ENCODE results near the gene OR5M8. TPM values are rescaled to one million over a fixed set of nuclear protein-coding genes. Genes with fewer than 3 reads are reported as not detected.

OR5M8 gene
- total RNA-seq, 1 experiment from 2014 or later, result not detected

DNA sequence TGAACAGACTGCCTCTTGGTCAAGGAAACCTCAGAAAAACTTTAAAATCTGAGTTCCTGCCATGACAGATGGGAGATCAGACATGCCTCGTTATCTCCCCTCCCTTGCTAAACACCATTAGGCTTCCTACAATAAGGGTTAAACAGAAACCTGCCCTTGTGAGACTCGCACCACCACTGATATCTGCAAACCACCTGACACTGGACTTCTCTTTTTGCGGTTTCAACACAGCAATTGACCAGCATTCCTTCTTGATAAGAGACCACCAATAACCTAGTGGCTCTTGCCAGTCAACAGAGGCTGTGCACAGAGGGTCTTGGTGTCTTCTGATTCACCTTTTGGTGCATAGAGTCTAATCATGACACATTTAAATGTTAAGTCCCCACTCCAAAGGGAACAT, 4.4 kb downstream of the OR5M8 start:
- no peaks in the 10 kb centered on the region for H3K9me2 ChIP-seq (replicated peaks; ENCODE audit: insufficient read depth, low read length)
- H2AFZ ChIP-seq (ENCODE audit: low read length), result no peak overlapping the region
- DNase-seq, result no peak
- no peaks in the 10 kb centered on the region for H3K4me1 ChIP-seq (ENCODE audit: low read length)
- no peak overlapping the region for H3K4me3 ChIP-seq (ENCODE audit: low read length)
- H3K27ac ChIP-seq (ENCODE audit: low read length), result no peak overlapping the region
- H3K9ac ChIP-seq (ENCODE audit: low read length), result no peak overlapping the region
- H4K20me1 ChIP-seq (ENCODE audit: insufficient read depth, low read depth, low read length), result no peaks in the 10 kb centered on the region
- H3K36me3 ChIP-seq (ENCODE audit: insufficient read depth, low read length), result no peaks in the 10 kb centered on the region
- H3K9me3 ChIP-seq (ENCODE audit: low read length), result peaks cover 5% of the 10 kb centered on the region; the same call in 1 of the 2 replicates
- no peaks in the 10 kb centered on the region for H3K79me2 ChIP-seq (ENCODE audit: low read length)
- no peak overlapping the region for H3K4me2 ChIP-seq (ENCODE audit: low read depth, low read length, poor library complexity, severe bottlenecking)
- no peaks in the 10 kb centered on the region for H3K27me3 ChIP-seq (ENCODE audit: low read length)

- no peak overlapping the region for H3K4me2 ChIP-seq (ENCODE audit: low read depth, low read length, poor library complexity, severe bottlenecking)
- H3K27ac ChIP-seq (ENCODE audit: low read length), result no peak overlapping the region
- H3K27me3 ChIP-seq (ENCODE audit: low read length), result no peaks in the 10 kb centered on the region
- H3K9me3 ChIP-seq (ENCODE audit: low read length), result peaks cover 7% of the 10 kb centered on the region; the same call in 1 of the 2 replicates
- no peak overlapping the region for H2AFZ ChIP-seq (ENCODE audit: low read length)
- H3K4me1 ChIP-seq (ENCODE audit: low read length), result no peaks in the 10 kb centered on the region
- no peaks in the 10 kb centered on the region; the same call in 1 of the 2 replicates for H3K9me2 ChIP-seq (replicated peaks; ENCODE audit: insufficient read depth, low read length)
- no peak overlapping the region for H3K9ac ChIP-seq (ENCODE audit: low read length)
- no peaks in the 10 kb centered on the region for H3K79me2 ChIP-seq (ENCODE audit: low read length)
- no peak overlapping the region for H3K4me3 ChIP-seq (ENCODE audit: low read length)
- no peaks in the 10 kb centered on the region for H4K20me1 ChIP-seq (ENCODE audit: insufficient read depth, low read depth, low read length)
- H3K36me3 ChIP-seq (ENCODE audit: insufficient read depth, low read length), result no peaks in the 10 kb centered on the region
- DNase-seq, result no peak
These were observed 16.4 kb downstream of the OR5M8 start for GRCh38 chr11:56474729-56475235.

DNA sequence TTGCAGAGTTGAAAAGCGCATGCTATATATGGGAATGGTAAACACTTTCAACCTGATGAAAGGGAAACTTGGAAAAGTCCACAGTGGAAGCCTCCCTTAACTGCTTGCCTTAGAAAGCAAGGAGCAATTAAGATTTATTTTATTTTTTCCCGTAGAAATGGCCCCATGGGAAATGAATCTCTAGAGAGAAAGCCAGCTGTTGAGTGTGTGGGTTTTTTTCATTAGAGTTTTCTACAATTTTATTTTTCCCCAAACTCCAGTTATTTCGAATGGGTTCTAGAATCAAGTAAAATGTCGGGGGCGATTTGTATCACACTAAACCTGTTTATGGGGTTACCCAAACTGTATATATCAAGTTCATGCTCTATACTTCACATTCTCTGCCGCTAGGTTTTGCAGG, 17.9 kb downstream of the OR5M8 start, which contains the start of gene OR5M3:
Gene OR5M3 (minus strand): TSS at position 101 of the 400 bp plus-strand sequence. CDS start 2,855 bp downstream, outside the sequence.
- peaks cover 4% of the 10 kb centered on the region; the same call in 1 of the 2 replicates for H3K9me3 ChIP-seq (ENCODE audit: low read length)

GRCh38 chr11:56457076-56457475, 34.1 kb downstream of the OR5M8 start:
- no peaks in the 10 kb centered on the region for H3K9me2 ChIP-seq (replicated peaks; ENCODE audit: insufficient read depth, low read length)
- no peak for DNase-seq
- H3K4me3 ChIP-seq (ENCODE audit: low read length), result no peak overlapping the region
- H3K27me3 ChIP-seq (ENCODE audit: low read length), result no peaks in the 10 kb centered on the region
- H3K9me3 ChIP-seq (ENCODE audit: low read length), result peaks cover 15% of the 10 kb centered on the region; the same call in 1 of the 2 replicates
- H3K79me2 ChIP-seq (ENCODE audit: low read length), result no peaks in the 10 kb centered on the region
- H3K4me1 ChIP-seq (ENCODE audit: low read length), result no peaks in the 10 kb centered on the region
- no peaks in the 10 kb centered on the region for H3K36me3 ChIP-seq (ENCODE audit: insufficient read depth, low read length)
- H3K27ac ChIP-seq (ENCODE audit: low read length), result no peak overlapping the region
- H3K9ac ChIP-seq (ENCODE audit: low read length), result no peak overlapping the region
- no peak overlapping the region for H3K4me2 ChIP-seq (ENCODE audit: low read depth, low read length, poor library complexity, severe bottlenecking)
- no peaks in the 10 kb centered on the region for H4K20me1 ChIP-seq (ENCODE audit: insufficient read depth, low read depth, low read length)
- no peak overlapping the region for H2AFZ ChIP-seq (ENCODE audit: low read length)

More for the DNA sequence above, 17.9 kb downstream of the OR5M8 start, which contains the start of gene OR5M3:
- no peak for DNase-seq
- no peaks in the 10 kb centered on the region for H4K20me1 ChIP-seq (ENCODE audit: insufficient read depth, low read depth, low read length)
- no peak within 1 kb of the TSS for H3K9ac ChIP-seq (ENCODE audit: low read length)
- H3K27me3 ChIP-seq (ENCODE audit: low read length), result no peaks in the 10 kb centered on the region
- no peaks in the 10 kb centered on the region for H3K79me2 ChIP-seq (ENCODE audit: low read length)
- no peaks in the 10 kb centered on the region for H3K4me1 ChIP-seq (ENCODE audit: low read length)
- H3K4me2 ChIP-seq (ENCODE audit: low read depth, low read length, poor library complexity, severe bottlenecking), result no peak within 1 kb of the TSS
- H2AFZ ChIP-seq (ENCODE audit: low read length), result no peak within 1 kb of the TSS
- no peak within 1 kb of the TSS for H3K27ac ChIP-seq (ENCODE audit: low read length)
- no peak within 1 kb of the TSS for H3K4me3 ChIP-seq (ENCODE audit: low read length)
- no peaks in the 10 kb centered on the region for H3K36me3 ChIP-seq (ENCODE audit: insufficient read depth, low read length)
- no peaks in the 10 kb centered on the region; the same call in 1 of the 2 replicates for H3K9me2 ChIP-seq (replicated peaks; ENCODE audit: insufficient read depth, low read length)

- Histone ChIP-seq H3K4me3 (ENCODE audit: low read length) (no peak overlapping the region), H3K9ac (ENCODE audit: low read length) (no peak overlapping the region), H3K79me2 (ENCODE audit: low read length) (no peaks in the 10 kb centered on the region), H3K4me1 (ENCODE audit: low read length) (no peaks in the 10 kb centered on the region), H3K27me3 (ENCODE audit: low read length) (no peaks in the 10 kb centered on the region), H3K9me2 (replicated peaks; ENCODE audit: insufficient read depth, low read length) (no peaks in the 10 kb centered on the region), H3K27ac (ENCODE audit: low read length) (no peak overlapping the region), H3K4me2 (ENCODE audit: low read depth, low read length, poor library complexity, severe bottlenecking) (no peak overlapping the region), H3K36me3 (ENCODE audit: insufficient read depth, low read length) (no peaks in the 10 kb centered on the region), H4K20me1 (ENCODE audit: insufficient read depth, low read depth, low read length) (no peaks in the 10 kb centered on the region), H2AFZ (ENCODE audit: low read length) (no peak overlapping the region), H3K9me3 (ENCODE audit: low read length) (peaks cover 20% of the 10 kb centered on the region; the same call in 1 of the 2 replicates)
- DNase-seq, result no peak
These were observed 37.6 kb downstream of the OR5M8 start for GRCh38 chr11:56453521-56453920.

Other genes with a start within 250 kb of the OR5M8 start
- gene OR5T3, start 239.1 kb downstream of the OR5M8 start, total RNA-seq (2014; rRNA removed; shearing (Covaris generic); ENCODE audit: low replicate concordance), result not detected in 2 replicates
- not detected in 2 replicates for gene OR5T1, start 217.2 kb downstream of the OR5M8 start, total RNA-seq (2014; rRNA removed; shearing (Covaris generic); ENCODE audit: low replicate concordance)
- gene OR8H1, start 199.1 kb downstream of the OR5M8 start, total RNA-seq (2014; rRNA removed; shearing (Covaris generic); ENCODE audit: low replicate concordance), result not detected in 2 replicates
- gene OR8K3, start 176.2 kb downstream of the OR5M8 start, total RNA-seq (2014; rRNA removed; shearing (Covaris generic); ENCODE audit: low replicate concordance), result not detected in 2 replicates
- gene OR8K1, start 145.3 kb downstream of the OR5M8 start, total RNA-seq (2014; rRNA removed; shearing (Covaris generic); ENCODE audit: low replicate concordance), result not detected in 2 replicates
- not detected in 2 replicates for gene OR8J1, start 137.1 kb downstream of the OR5M8 start, total RNA-seq (2014; rRNA removed; shearing (Covaris generic); ENCODE audit: low replicate concordance)
- not detected in 2 replicates for gene OR8U1, start 115.7 kb downstream of the OR5M8 start, total RNA-seq (2014; rRNA removed; shearing (Covaris generic); ENCODE audit: low replicate concordance)
- not detected in 2 replicates for gene OR5AL1, start 78.7 kb downstream of the OR5M8 start, total RNA-seq (2014; rRNA removed; shearing (Covaris generic); ENCODE audit: low replicate concordance)
- not detected in 2 replicates for gene OR5M3, start 18.0 kb downstream of the OR5M8 start, total RNA-seq (2014; rRNA removed; shearing (Covaris generic); ENCODE audit: low replicate concordance)
- not detected in 2 replicates for gene OR5M11, start 51.9 kb upstream of the OR5M8 start, total RNA-seq (2014; rRNA removed; shearing (Covaris generic); ENCODE audit: low replicate concordance)
- not detected in 2 replicates for gene OR5M10, start 86.4 kb upstream of the OR5M8 start, total RNA-seq (2014; rRNA removed; shearing (Covaris generic); ENCODE audit: low replicate concordance)
- gene OR5M1, start 123.5 kb upstream of the OR5M8 start, total RNA-seq (2014; rRNA removed; shearing (Covaris generic); ENCODE audit: low replicate concordance), result not detected in 2 replicates
- gene OR5AP2, start 151.1 kb upstream of the OR5M8 start, total RNA-seq (2014; rRNA removed; shearing (Covaris generic); ENCODE audit: low replicate concordance), result not detected in 2 replicates
- not detected in 2 replicates for gene OR5AR1, start 172.3 kb upstream of the OR5M8 start, total RNA-seq (2014; rRNA removed; shearing (Covaris generic); ENCODE audit: low replicate concordance)
- not detected in 2 replicates for gene OR9G1, start 207.7 kb upstream of the OR5M8 start, total RNA-seq (2014; rRNA removed; shearing (Covaris generic); ENCODE audit: low replicate concordance)